ENCODE measurements around the gene IER5. TPM values are rescaled to one million over a fixed set of nuclear protein-coding genes. Genes with fewer than 3 reads are reported as not detected.

The IER5 gene
- total and polyA plus RNA-seq, 9 of the 15 experiments (the other 6 are each of a cell fraction or from before 2014, with no cell fraction given): 2.4 to 32.1 (median 12.0) TPM

- DNase-seq (ENCODE audit: extremely low read depth in 1 of 4, low spot score in 3 of 4): no peak
- Histone ChIP-seq H3K36me3 (ENCODE audit: control insufficient read depth, insufficient read depth, low read length) (no peaks in the 10 kb centered on the region), H2AFZ (ENCODE audit: low read depth, low read length) (no peak overlapping the region), H3K9me3 (replicated peaks; ENCODE audit: control insufficient read depth, insufficient read depth, low read depth, low read length) (no peaks in the 10 kb centered on the region), H3K4me2 (ENCODE audit: insufficient read depth, low read length) (no peak overlapping the region), H3K27ac (ENCODE audit: extremely low read depth, low read depth, low read length) (no peak overlapping the region), H4K20me1 (replicated peaks; ENCODE audit: control insufficient read depth, insufficient read depth, low read length) (no peaks in the 10 kb centered on the region), H3K4me1 (replicated peaks in 1 of 2; ENCODE audit: control insufficient read depth in 2 of 2, insufficient read depth in 2 of 2, low read length in 2 of 2) (peaks cover 0 to 5% of the 10 kb centered on the region in 2 experiments; a peak in 3 of 5 replicates), H3K9ac (ENCODE audit: insufficient read depth in 1 of 2, low read depth in 2 of 2, low read length in 2 of 2) (no peak overlapping the region), H3K9me1 (ENCODE audit: control insufficient read depth, insufficient read depth, low read length) (no peaks in the 10 kb centered on the region), H3K27me3 (ENCODE audit: control insufficient read depth in 2 of 2, insufficient read depth in 2 of 2, low read length in 2 of 2) (peaks cover 4 to 15% of the 10 kb centered on the region in 2 experiments; a peak in 4 of 5 replicates), H3K4me3 (no peak overlapping the region), H3K79me2 (ENCODE audit: control insufficient read depth, insufficient read depth, low read length) (no peaks in the 10 kb centered on the region)
- intact Hi-C loops (cut with micrococcal nuclease): loop anchor here (10.0 kb wide), 1 partner anchor 345 kb away; no protein-coding TSS in a partner anchor
- ChIA-PET POLR2A (interaction anchor here (1.2 to 3.9 kb wide), 5 partner anchors 10 to 26 kb away, joined by 3 to 46 read pairs (median 5); partner anchors contain the start of gene IER5), CTCF (ENCODE audit: low intra/inter-chr PET ratio) (no interaction called here)
- BruUV-seq (replicated peaks): no TSS peak
- ATAC-seq: no peak
- FAIRE-seq: no peak
- TF ChIP-seq ASH1L (IDR thresholded peaks at IDR 0.05; ENCODE audit: borderline replicate concordance, low read depth, partially characterized antibody) (no peak), SREBF2 (CRISPR knock-in tag; IDR thresholded peaks at IDR 0.05) (no peak), XRCC3 (IDR thresholded peaks at IDR 0.05) (no peak), ZNF583 (CRISPR knock-in tag; IDR thresholded peaks at IDR 0.05) (no peak), THRB (CRISPR knock-in tag; conservative IDR thresholded peaks at IDR 0.05) (no peak), BHLHE40 (IDR thresholded peaks at IDR 0.05; ENCODE audit: low read length) (no peak), RAD21 (CRISPR knock-in tag; conservative IDR thresholded peaks at IDR 0.05 in 1 of 2, IDR thresholded peaks at IDR 0.05 in 1 of 2) (no peak), CBX2 (IDR thresholded peaks at IDR 0.05; ENCODE audit: insufficient read depth, low read length, poor library complexity, severe bottlenecking) (no peak), CEBPB (tag; IDR thresholded peaks at IDR 0.05) (no peak), CBFA2T3 (IDR thresholded peaks at IDR 0.05) (no peak), PTTG1 (tag; IDR thresholded peaks at IDR 0.05; ENCODE audit: low read depth) (no peak), ZNF75A (CRISPR knock-in tag; IDR thresholded peaks at IDR 0.05) (no peak), TCF3 (CRISPR knock-in tag; IDR thresholded peaks at IDR 0.05) (no peak)
- WGBS (ENCODE audit: insufficient coverage, low coverage, missing lambda C conversion rate): 25% methylated on average over 4 of the region's 4 CpGs
- in situ Hi-C loops (cut with MboI): loop anchor here (5.0 kb wide), 1 partner anchor 62 kb away; no protein-coding TSS in a partner anchor
Measured at GRCh38 chr1:181079920-181080319, 8.6 kb upstream of the IER5 start.
